ENCODE measurements around the gene BMAL1.

DNA sequence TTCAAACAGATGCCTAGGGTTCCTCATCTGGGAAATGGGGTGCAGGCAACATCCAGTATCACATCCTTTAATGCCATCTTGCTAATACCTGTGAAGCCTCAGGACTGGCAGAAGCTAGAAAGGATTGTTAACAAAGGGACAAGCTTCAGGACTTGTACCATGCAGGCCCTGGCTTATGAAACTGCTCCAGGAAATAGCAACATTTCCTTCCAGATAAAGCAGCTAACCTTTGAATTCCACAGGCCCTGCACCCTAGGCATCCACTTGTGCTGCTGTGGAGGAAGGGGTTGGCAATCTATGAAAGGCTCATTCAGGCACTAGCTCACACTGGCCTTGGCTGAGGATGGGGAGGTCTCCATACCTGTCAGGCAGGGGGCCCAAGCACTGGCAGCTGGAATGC is 98.2 kb downstream of the BMAL1 start:
- TF ChIP-seq, protein P1, sequence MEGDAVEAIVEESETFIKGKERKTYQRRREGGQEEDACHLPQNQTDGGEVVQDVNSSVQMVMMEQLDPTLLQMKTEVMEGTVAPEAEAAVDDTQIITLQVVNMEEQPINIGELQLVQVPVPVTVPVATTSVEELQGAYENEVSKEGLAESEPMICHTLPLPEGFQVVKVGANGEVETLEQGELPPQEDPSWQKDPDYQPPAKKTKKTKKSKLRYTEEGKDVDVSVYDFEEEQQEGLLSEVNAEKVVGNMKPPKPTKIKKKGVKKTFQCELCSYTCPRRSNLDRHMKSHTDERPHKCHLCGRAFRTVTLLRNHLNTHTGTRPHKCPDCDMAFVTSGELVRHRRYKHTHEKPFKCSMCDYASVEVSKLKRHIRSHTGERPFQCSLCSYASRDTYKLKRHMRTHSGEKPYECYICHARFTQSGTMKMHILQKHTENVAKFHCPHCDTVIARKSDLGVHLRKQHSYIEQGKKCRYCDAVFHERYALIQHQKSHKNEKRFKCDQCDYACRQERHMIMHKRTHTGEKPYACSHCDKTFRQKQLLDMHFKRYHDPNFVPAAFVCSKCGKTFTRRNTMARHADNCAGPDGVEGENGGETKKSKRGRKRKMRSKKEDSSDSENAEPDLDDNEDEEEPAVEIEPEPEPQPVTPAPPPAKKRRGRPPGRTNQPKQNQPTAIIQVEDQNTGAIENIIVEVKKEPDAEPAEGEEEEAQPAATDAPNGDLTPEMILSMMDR (IDR thresholded peaks at IDR 0.05): no peak
- TF ChIP-seq EZH2phosphoT487 (IDR thresholded peaks at IDR 0.05): no peak

All from neural progenitor cell (in vitro differentiated cells).